ENCODE measurements around the gene SEMA4G. TPM values are rescaled to one million over a fixed set of nuclear protein-coding genes. Genes with fewer than 3 reads are reported as not detected.

Gene SEMA4G
- total RNA-seq, 4 donors from 2014 or later = 0.66 to 2.5 (median 1.4) TPM

DNA sequence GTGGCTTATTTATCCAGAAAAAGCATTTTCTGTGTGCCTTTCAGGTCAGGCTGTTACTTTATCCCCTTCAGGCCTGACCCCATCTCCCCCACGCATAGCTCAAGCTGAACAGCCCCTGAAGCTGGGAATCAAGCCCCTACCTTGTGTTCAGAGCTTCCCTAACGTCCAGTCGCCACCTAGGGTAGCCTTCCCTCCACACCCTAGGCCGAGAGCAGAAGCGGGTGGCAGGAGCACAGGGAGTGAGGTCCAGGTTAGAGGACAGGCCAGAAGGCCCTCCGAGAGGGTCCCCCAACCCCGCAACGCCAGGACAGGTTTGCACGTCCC, 479 bp upstream of the SEMA4G start:
- H3K27ac ChIP-seq (replicated peaks in 1 of 4) = no peak overlapping the region

DNA sequence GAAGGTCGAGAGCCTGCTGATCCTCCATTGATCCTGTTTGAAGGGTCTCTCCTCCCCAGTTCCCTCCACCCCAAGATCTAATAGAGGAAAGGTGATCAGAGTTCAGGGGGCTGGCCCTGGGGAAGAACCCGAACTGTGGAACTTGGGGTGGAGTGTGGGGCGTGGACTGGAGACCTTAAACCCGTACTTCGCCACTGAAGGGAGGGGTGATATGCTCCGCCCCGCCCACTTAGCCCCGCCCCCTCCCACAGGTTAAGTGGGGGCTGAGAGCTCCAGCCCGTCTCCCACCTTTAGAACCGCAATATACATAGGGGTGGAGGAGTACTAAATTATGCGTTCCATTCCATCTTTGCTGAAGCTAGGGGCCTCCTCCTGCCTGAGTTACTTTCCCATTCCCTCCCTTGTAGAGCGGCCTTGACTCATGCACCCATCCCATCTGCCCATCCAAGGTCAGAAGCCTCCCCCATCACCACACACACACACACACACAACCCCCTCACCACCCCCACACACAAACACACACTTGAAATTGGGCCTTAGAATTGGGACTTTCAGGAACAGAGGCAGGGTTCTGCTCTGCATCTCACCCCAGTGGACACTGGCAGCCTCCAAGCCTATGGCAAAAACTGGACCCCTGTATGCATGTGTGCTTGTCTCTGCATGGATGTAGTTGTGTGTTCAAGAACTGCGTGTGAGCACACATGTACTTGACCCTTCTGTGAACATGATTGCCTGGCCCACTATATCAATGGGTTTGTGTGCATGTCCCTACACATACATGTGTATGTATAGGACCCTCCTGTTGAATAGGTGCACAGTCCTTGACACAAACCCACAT, 991 bp downstream of the SEMA4G start:
- H3K27ac ChIP-seq (replicated peaks in 1 of 4) = no peak overlapping the region
- TF ChIP-seq POLR2AphosphoS5 (IDR thresholded peaks at IDR 0.05) = no peak
- TF ChIP-seq CTCF (IDR thresholded peaks at IDR 0.05) = no peak
- no peak for TF ChIP-seq POLR2A (IDR thresholded peaks at IDR 0.05; ENCODE audit: low read depth)
- TF ChIP-seq EP300 (IDR thresholded peaks at IDR 0.05) = no peak
- no peaks in the 10 kb centered on the region for H3K9me3 ChIP-seq
- peak overlapping the region; percentile 53 to 73 (median 62) for H3K4me3 ChIP-seq
- H3K4me1 ChIP-seq = peaks cover 7 to 25% (median 19%) of the 10 kb centered on the region in 4 donors
- peaks cover 0 to 5% (median 0%) of the 10 kb centered on the region in 4 donors for H3K27me3 ChIP-seq
- WGBS = 54% methylated on average over 13 of the region's 13 CpGs
- peaks cover 0 to 13% (median 10%) of the 10 kb centered on the region in 4 donors for H3K36me3 ChIP-seq
- peak; percentile 88 for DNase-seq (ENCODE audit: extremely low spot score)
- intact Hi-C loops (cut with DNase I) = no loop called here

More for the DNA sequence above, 479 bp upstream of the SEMA4G start:
- peaks cover 7 to 25% (median 19%) of the 10 kb centered on the region in 4 donors for H3K4me1 ChIP-seq
- H3K9me3 ChIP-seq = no peaks in the 10 kb centered on the region
- H3K4me3 ChIP-seq = peak overlapping the region; percentile 53 to 73 (median 62)
- H3K36me3 ChIP-seq = peaks cover 0 to 27% (median 15%) of the 10 kb centered on the region in 4 donors
- peaks cover 0 to 5% (median 0%) of the 10 kb centered on the region in 4 donors for H3K27me3 ChIP-seq
- TF ChIP-seq CTCF (IDR thresholded peaks at IDR 0.05) (no peak), POLR2AphosphoS5 (IDR thresholded peaks at IDR 0.05) (no peak), EP300 (IDR thresholded peaks at IDR 0.05) (no peak), POLR2A (IDR thresholded peaks at IDR 0.05; ENCODE audit: low read depth) (no peak)
- DNase-seq (ENCODE audit: extremely low spot score) = no peak
- intact Hi-C loops (cut with DNase I) = loop anchor here (10.0 kb wide), 1 partner anchor 46 kb away; no protein-coding TSS in a partner anchor
- 36% methylated on average over 9 of the region's 9 CpGs for WGBS

GRCh38 chr10:100970914-100971811, 1.9 kb downstream of the SEMA4G start:
- Histone ChIP-seq H3K9me3 (no peaks in the 10 kb centered on the region), H3K36me3 (peaks cover 0 to 6% (median 2%) of the 10 kb centered on the region in 4 donors), H3K4me1 (peaks cover 7 to 25% (median 19%) of the 10 kb centered on the region in 4 donors), H3K27me3 (peaks cover 0 to 5% (median 0%) of the 10 kb centered on the region in 4 donors), H3K4me3 (no peak overlapping the region), H3K27ac (replicated peaks in 1 of 4) (no peak overlapping the region)
- DNase-seq (ENCODE audit: extremely low spot score) = no peak
- WGBS = 58% methylated on average over 3 of the region's 4 CpGs
- TF ChIP-seq POLR2AphosphoS5 (IDR thresholded peaks at IDR 0.05) (no peak), EP300 (IDR thresholded peaks at IDR 0.05) (no peak)
- intact Hi-C loops (cut with DNase I) = no loop called here

- Histone ChIP-seq H3K4me3 (no peak overlapping the region), H3K4me1 (peaks cover 7 to 25% (median 19%) of the 10 kb centered on the region in 4 donors), H3K27me3 (peaks cover 0 to 5% (median 0%) of the 10 kb centered on the region in 4 donors), H3K27ac (replicated peaks in 1 of 4) (no peak overlapping the region), H3K9me3 (no peaks in the 10 kb centered on the region), H3K36me3 (peaks cover 0 to 6% (median under 1%) of the 10 kb centered on the region in 4 donors)
- intact Hi-C loops (cut with DNase I) = no loop called here
- 69% methylated on average over 11 of the region's 13 CpGs for WGBS
- DNase-seq (ENCODE audit: extremely low spot score) = no peak
- no peak for TF ChIP-seq CTCF (IDR thresholded peaks at IDR 0.05)
- TF ChIP-seq POLR2AphosphoS5 (IDR thresholded peaks at IDR 0.05) = no peak
- TF ChIP-seq EP300 (IDR thresholded peaks at IDR 0.05) = no peak
- TF ChIP-seq POLR2A (IDR thresholded peaks at IDR 0.05; ENCODE audit: low read depth) = no peak
These were observed 3.0 kb downstream of the SEMA4G start for GRCh38 chr10:100972115-100972903.
